ENCODE data around the gene RETN. TPM values are rescaled to one million over a fixed set of nuclear protein-coding genes. Genes with fewer than 3 reads are reported as not detected.

The RETN gene
- total RNA-seq, 4 donors from 2014 or later = 1.5 to 1.8 TPM; not detected in 2

DNA sequence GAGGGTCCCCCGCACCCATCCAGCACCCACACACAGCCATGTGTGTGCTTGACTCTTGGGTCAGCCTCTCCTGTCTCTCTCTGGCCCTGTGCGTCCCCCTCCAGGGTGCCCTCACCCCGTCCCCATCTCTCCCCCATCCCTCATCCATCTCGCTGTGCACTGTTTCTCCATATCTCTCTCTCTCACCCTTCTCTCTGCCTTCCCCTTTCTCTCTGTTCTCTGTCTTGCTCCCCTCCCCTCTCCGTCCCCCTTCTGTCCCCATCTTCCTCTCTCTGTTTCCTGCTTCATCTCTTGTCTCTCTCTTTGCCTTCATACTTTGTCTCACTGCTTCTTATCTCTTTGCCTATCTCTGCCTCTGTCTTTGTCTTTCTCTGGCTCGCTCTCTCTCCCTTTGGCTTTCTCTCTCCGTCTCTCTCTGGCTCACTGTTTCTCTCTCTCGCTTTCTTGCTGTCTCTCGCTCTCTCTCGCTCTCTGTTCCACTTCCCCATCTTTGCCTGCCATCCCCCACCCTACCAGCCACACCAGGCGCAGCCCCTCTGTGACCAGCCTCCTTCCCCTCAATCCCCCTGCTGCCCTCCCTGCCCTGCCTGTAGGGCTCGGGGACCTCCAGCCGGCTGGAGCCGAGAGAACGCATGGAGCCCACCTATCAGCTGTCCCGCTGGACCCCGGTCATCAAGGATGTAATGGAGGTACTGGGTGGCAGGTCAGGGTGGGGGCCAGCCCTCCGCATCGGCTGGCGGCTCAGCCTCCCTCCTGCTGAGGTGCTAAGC lies 23.0 kb upstream of the RETN start:
- no peak for TF ChIP-seq CTCF (IDR thresholded peaks at IDR 0.05; ENCODE audit: low read depth)

DNA sequence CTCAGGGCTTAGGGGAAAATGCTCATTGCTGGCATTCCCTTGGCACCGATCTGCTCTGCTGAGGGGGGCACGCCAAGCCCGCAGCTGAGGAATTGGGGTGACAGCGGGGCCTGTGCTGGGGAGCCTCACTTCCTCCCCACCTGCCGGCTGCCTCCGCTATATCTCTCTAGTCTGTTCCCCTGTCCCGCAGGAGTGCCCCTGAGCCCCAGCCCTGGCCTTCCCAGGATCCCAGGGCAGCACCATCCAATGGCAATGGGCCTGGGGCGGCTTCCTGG lies 22.5 kb upstream of the RETN start:
- TF ChIP-seq CTCF (IDR thresholded peaks at IDR 0.05; ENCODE audit: low read depth) = no peak

GRCh38 chr19:7647156-7647555 lies 21.7 kb upstream of the RETN start:
- TF ChIP-seq CTCF (IDR thresholded peaks at IDR 0.05; ENCODE audit: low read depth) = no peak

GRCh38 chr19:7648265-7649014 lies 20.4 kb upstream of the RETN start:
- no peak for TF ChIP-seq CTCF (IDR thresholded peaks at IDR 0.05; ENCODE audit: low read depth)

DNA sequence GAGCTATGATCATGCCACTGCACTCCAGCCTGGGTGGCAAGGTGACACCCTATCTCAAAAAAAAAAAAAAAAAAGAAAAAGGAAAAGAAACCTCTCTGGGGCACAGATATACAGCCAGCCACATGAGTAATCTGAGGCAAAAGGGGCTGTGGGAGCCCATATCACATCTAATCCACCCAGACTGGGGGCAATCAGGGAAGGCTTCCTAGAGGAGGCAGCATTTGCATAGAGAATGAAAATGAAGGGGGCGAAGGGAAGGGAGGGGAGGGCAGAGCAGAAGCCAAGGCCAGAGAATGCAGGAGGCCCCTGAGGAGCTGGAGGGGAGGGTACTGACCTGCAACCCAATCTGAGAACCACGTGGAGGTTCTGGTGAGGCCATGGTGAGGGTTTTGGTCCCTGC lies 18.7 kb upstream of the RETN start:
- TF ChIP-seq CTCF (IDR thresholded peaks at IDR 0.05; ENCODE audit: low read depth) = no peak

DNA sequence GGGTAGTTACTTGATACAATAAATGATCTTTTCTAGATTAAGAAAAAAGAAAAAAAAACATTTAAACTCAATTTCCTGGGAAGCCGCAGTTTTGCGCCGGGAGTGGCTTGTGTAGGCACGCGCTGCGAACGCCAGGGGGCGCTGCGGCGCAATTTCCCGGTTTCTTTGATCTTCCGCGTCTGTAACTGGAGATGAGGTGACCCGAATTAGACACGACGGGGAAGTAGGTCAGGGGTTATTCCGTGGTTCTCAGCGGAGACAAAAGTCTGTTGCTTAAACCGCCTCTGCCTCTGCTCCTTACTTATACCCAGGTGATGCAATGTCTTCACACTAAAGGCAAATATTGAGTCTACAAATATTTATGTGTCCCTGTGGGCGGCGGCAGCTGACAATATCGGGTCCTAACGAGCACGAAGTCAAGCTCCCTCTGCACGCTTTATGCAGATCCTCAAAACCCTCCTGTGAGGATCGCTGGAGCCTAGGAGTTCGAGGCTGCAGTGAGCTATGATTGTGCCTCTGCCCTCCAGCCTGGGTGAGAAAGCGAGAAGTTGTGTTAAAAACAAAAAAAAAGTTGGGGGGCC lies 16.7 kb upstream of the RETN start:
- no peak for TF ChIP-seq CTCF (IDR thresholded peaks at IDR 0.05; ENCODE audit: low read depth)

GRCh38 chr19:7654401-7654800 lies 14.4 kb upstream of the RETN start:
- TF ChIP-seq CTCF (IDR thresholded peaks at IDR 0.05; ENCODE audit: low read depth) = no peak

Measured in subcutaneous adipose tissue (tissue), 4 donors.